ENCODE measurements around the gene XKR3. TPM values are rescaled to one million over a fixed set of nuclear protein-coding genes. Genes with fewer than 3 reads are reported as not detected.

The XKR3 gene
- total and polyA plus RNA-seq, 2 of the 8 experiments (the other 6 are each of a cell fraction or from before 2014, with no cell fraction given): 0.17 TPM; not detected in 1

GRCh38 chr22:16789860-16790493, 35.2 kb downstream of the XKR3 start (continued):
- TF ChIP-seq SUZ12 (IDR thresholded peaks at IDR 0.05; ENCODE audit: low read length) (no peak), BRCA1 (IDR thresholded peaks at IDR 0.05; ENCODE audit: low read depth, low read length) (no peak), TCF12 (IDR thresholded peaks at IDR 0.05; ENCODE audit: low read depth, low read length) (no peak)
- TF ChIP-seq, protein P1, sequence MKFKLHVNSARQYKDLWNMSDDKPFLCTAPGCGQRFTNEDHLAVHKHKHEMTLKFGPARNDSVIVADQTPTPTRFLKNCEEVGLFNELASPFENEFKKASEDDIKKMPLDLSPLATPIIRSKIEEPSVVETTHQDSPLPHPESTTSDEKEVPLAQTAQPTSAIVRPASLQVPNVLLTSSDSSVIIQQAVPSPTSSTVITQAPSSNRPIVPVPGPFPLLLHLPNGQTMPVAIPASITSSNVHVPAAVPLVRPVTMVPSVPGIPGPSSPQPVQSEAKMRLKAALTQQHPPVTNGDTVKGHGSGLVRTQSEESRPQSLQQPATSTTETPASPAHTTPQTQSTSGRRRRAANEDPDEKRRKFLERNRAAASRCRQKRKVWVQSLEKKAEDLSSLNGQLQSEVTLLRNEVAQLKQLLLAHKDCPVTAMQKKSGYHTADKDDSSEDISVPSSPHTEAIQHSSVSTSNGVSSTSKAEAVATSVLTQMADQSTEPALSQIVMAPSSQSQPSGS (IDR thresholded peaks at IDR 0.05; ENCODE audit: low read length): no peak
